HL-60 (cell line): Measurements from ENCODE around the gene DYRK1A.

Experiments
- DNase-seq, 2 experiments: peaks; one replicate each; pipeline ENCODE4 v3.0.0-alpha.2; 2010 to 2020; ENCODE audit warnings: low read depth in 1 of 2, low spot score in 1 of 2
- H3K27ac ChIP-seq: fragments of 250-450 bp; sonication (Bioruptor Pico); replicated peaks from 2 replicates; pipeline ENCODE4 v1.5.1; 2020; ENCODE audit warnings: mild to moderate bottlenecking, moderate library complexity
- H3K27me3 ChIP-seq: fragments of 250-450 bp; sonication (Bioruptor Pico); 2 replicates; pipeline ENCODE4 v1.5.1; 2021; ENCODE audit warnings: mild to moderate bottlenecking, moderate library complexity; ENCODE audit not compliant: insufficient read depth, poor library complexity, severe bottlenecking
- H3K4me3 ChIP-seq: replicated peaks from 2 replicates; pipeline ENCODE4 v1.5.1; 2011; ENCODE audit warnings: mild to moderate bottlenecking, control low read depth, low read length; ENCODE audit not compliant: insufficient read depth
- CTCF ChIP-seq: IDR thresholded peaks from one replicate; pipeline ENCODE4 v1.5.1; 2011; ENCODE audit warnings: low read length, control low read depth, inconsistent platforms; ENCODE audit not compliant: insufficient read depth
- GABPA ChIP-seq: IDR thresholded peaks from 2 replicates; pipeline ENCODE4 v1.6.1; 2012; ENCODE audit warnings: low read depth
- POLR2AphosphoS5 ChIP-seq: IDR thresholded peaks from 2 replicates; pipeline ENCODE4 v1.6.1; 2012; ENCODE audit warnings: low read depth
- REST ChIP-seq: IDR thresholded peaks from 2 replicates; pipeline ENCODE4 v1.6.1; 2012; ENCODE audit warnings: low read depth; ENCODE audit not compliant: insufficient replicate concordance
- SPI1 ChIP-seq: IDR thresholded peaks from 2 replicates; pipeline ENCODE4 v1.6.1; 2012; ENCODE audit warnings: low read depth, mild to moderate bottlenecking, borderline replicate concordance

Gene DYRK1A

DNA sequence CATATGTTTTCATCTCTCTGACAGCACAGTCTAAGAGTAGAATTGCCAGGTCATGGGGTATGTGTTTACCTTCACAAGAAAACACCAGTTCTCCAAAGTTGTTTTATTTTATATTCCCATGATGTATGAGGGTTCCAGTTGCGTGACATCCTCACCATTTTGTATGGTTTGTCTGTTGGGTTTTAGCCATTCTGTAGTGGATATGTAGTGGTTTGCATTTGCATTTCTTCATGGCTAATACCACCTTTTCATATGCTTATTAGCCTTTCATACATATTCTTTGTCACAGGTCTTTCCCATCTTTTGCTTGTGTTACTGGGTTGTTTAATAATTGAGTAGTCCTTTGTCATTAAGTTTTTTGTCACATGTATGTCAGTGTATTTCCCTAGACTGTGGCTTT lies 132.1 kb downstream of the DYRK1A start:
- H3K27me3 ChIP-seq = no peaks in the 10 kb centered on the region
- TF ChIP-seq CTCF (no peak), POLR2AphosphoS5 (no peak)
- no peak overlapping the region for H3K4me3 ChIP-seq
- H3K27ac ChIP-seq = no peak overlapping the region
- DNase-seq = no peak

GRCh38 chr21:37502947-37503346 lies 136.4 kb downstream of the DYRK1A start:
- TF ChIP-seq REST (no peak), GABPA (no peak), POLR2AphosphoS5 (no peak), CTCF (no peak), SPI1 (no peak)
- Histone ChIP-seq H3K27me3 (no peaks in the 10 kb centered on the region), H3K27ac (no peak overlapping the region), H3K4me3 (no peak overlapping the region)
- no peak for DNase-seq

- Histone ChIP-seq H3K27me3 (no peaks in the 10 kb centered on the region), H3K4me3 (no peak overlapping the region), H3K27ac (no peak overlapping the region)
- TF ChIP-seq POLR2AphosphoS5 (no peak), CTCF (no peak), GABPA (no peak)
- DNase-seq = no peak
Observed at GRCh38 chr21:37503848-37504467, 137.4 kb downstream of the DYRK1A start.

DNA sequence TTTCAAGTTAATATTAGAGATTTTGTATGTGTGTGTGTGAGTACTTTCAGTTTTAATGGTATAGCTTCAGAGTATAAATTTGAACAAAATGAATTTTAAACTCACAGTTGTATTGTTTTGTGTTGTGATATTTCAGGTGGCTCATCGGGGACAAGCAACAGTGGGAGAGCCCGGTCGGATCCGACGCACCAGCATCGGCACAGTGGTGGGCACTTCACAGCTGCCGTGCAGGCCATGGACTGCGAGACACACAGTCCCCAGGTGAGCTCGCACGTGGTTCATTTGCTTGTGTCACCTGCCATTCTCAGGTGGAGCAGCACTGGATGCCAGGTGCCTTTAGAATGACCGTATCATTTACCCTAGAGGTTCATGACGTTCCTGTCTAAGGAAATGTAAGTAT lies 139.4 kb downstream of the DYRK1A start:
- Histone ChIP-seq H3K4me3 (no peak overlapping the region), H3K27me3 (no peaks in the 10 kb centered on the region), H3K27ac (no peak overlapping the region)
- TF ChIP-seq POLR2AphosphoS5 = no peak
- no peak for TF ChIP-seq REST
- no peak for TF ChIP-seq CTCF
- no peak for TF ChIP-seq SPI1
- no peak for TF ChIP-seq GABPA
- DNase-seq = no peak
